Inflammatory macrophage (primary cell): ENCODE data around the gene VIM.
A peak's percentile ranks its signal among the peaks of the same experiment; 100 is the strongest.

ENCODE experiments used
- DNase-seq, 2 donors: peaks; one replicate each; pipeline ENCODE4 v3.0.0-alpha.2; 2020 to 2022
- total RNA-seq, 18 experiments: gene quantifications; one replicate each; lab custom pipeline; 2026; ENCODE audit warnings: mixed read lengths in 6 of 18, inconsistent platforms in 2 of 18; lab: John Stamatoyannopoulos, UW

Gene VIM
- total RNA-seq, result 4,248 to 9,872 (median 5,650) reads per million in 18 experiments

- DNase-seq, result peak; percentile 93 to 94
Observed at GRCh38 chr10:17228091-17229015, at the start of gene VIM. TSS of gene VIM (plus strand) at chr10:17228241. CDS start at chr10:17229423, 1,182 bp downstream.

GRCh38 chr10:17179002-17179401, 49.0 kb upstream of the VIM start:
- no peak for DNase-seq

- DNase-seq, result no peak
Observed at GRCh38 chr10:17181110-17181509, 46.9 kb upstream of the VIM start.

GRCh38 chr10:17181751-17182150, 46.3 kb upstream of the VIM start:
- DNase-seq, result no peak

- DNase-seq, result no peak
Observed at GRCh38 chr10:17183110-17183509, 44.9 kb upstream of the VIM start.

GRCh38 chr10:17185873-17186272, 42.2 kb upstream of the VIM start:
- no peak for DNase-seq

GRCh38 chr10:17188644-17189172, 39.3 kb upstream of the VIM start:
- no peak for DNase-seq

GRCh38 chr10:17190602-17191001, 37.4 kb upstream of the VIM start:
- DNase-seq, result no peak

GRCh38 chr10:17195083-17195482, 33.0 kb upstream of the VIM start:
- DNase-seq, result no peak

- no peak for DNase-seq
Observed at GRCh38 chr10:17196045-17196444, 32.0 kb upstream of the VIM start.

- no peak for DNase-seq
Observed at GRCh38 chr10:17196573-17196972, 31.5 kb upstream of the VIM start.

GRCh38 chr10:17199351-17199804, 28.7 kb upstream of the VIM start:
- DNase-seq, result peak; percentile 29 to 50

GRCh38 chr10:17200001-17200911, 27.8 kb upstream of the VIM start:
- peak; percentile 30 to 55 for DNase-seq

- peak; percentile 81 to 89 for DNase-seq
Observed at GRCh38 chr10:17200912-17201793, 26.9 kb upstream of the VIM start, which contains the start of gene TRDMT1. TSS of gene TRDMT1 (minus strand) at chr10:17201672. CDS start at chr10:17201634, 38 bp downstream.

GRCh38 chr10:17201794-17202116, 26.3 kb upstream of the VIM start:
- DNase-seq, result no peak

GRCh38 chr10:17202506-17202905, 25.5 kb upstream of the VIM start:
- DNase-seq, result no peak

- DNase-seq, result no peak
Observed at GRCh38 chr10:17202999-17203398, 25.0 kb upstream of the VIM start.

GRCh38 chr10:17203416-17203815, 24.6 kb upstream of the VIM start:
- no peak for DNase-seq

GRCh38 chr10:17206210-17206709, 21.8 kb upstream of the VIM start:
- DNase-seq, result peak; percentile 75 to 78

GRCh38 chr10:17208476-17208875, 19.6 kb upstream of the VIM start:
- peak in 1 of 2 donors; percentile 37 for DNase-seq

- DNase-seq, result no peak
Observed at GRCh38 chr10:17209302-17209701, 18.7 kb upstream of the VIM start.

GRCh38 chr10:17209881-17210280, 18.2 kb upstream of the VIM start:
- DNase-seq, result no peak
